ENCODE measurements around the gene UBE2Q1. TPM values are rescaled to one million over a fixed set of nuclear protein-coding genes. Genes with fewer than 3 reads are reported as not detected.
"Not testable (repeated sequence)": the region's sequence is repeated elsewhere in the genome, so short reads cannot be mapped to it uniquely, and the experiment has no call there.

Gene UBE2Q1
- total and polyA plus RNA-seq, 4 donors = 8.2 to 22.0 (median 14.2) TPM

DNA sequence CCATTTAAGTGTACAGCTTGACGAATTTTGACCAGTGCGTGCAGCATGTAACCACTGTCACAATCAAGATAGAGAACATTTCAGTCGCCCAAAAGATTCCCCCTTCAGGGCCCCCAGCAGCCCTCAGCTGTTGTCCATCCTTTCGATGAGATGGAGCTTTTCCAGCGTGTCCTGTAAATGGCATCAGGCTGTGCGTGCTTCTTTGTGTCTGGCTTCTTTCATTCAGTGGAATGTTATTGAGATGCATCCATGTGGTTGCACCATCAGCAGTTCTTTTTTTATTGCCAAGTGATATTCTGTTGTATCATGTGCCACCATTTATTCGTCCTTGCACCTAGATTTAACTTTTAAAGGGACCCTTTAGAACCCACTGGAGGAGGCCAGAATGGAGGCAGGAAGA lies 21.9 kb downstream of the UBE2Q1 start (continued):
- TF ChIP-seq, protein P1, sequence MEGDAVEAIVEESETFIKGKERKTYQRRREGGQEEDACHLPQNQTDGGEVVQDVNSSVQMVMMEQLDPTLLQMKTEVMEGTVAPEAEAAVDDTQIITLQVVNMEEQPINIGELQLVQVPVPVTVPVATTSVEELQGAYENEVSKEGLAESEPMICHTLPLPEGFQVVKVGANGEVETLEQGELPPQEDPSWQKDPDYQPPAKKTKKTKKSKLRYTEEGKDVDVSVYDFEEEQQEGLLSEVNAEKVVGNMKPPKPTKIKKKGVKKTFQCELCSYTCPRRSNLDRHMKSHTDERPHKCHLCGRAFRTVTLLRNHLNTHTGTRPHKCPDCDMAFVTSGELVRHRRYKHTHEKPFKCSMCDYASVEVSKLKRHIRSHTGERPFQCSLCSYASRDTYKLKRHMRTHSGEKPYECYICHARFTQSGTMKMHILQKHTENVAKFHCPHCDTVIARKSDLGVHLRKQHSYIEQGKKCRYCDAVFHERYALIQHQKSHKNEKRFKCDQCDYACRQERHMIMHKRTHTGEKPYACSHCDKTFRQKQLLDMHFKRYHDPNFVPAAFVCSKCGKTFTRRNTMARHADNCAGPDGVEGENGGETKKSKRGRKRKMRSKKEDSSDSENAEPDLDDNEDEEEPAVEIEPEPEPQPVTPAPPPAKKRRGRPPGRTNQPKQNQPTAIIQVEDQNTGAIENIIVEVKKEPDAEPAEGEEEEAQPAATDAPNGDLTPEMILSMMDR (IDR thresholded peaks at IDR 0.05; ENCODE audit: low read depth, low read length, missing input control) = no peak
- TF ChIP-seq, protein P2, sequence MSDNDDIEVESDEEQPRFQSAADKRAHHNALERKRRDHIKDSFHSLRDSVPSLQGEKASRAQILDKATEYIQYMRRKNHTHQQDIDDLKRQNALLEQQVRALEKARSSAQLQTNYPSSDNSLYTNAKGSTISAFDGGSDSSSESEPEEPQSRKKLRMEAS (IDR thresholded peaks at IDR 0.05) = no peak
- TF ChIP-seq EGR1 (IDR thresholded peaks at IDR 0.05; ENCODE audit: low read depth in 2 of 2) (no peak), FOXA1 (IDR thresholded peaks at IDR 0.05) (no peak), TAF1 (conservative IDR thresholded peaks at IDR 0.05) (no peak), FOXA2 (IDR thresholded peaks at IDR 0.05) (no peak), GABPA (IDR thresholded peaks at IDR 0.05 in 1 of 2, conservative IDR thresholded peaks at IDR 0.05 in 1 of 2) (no peak), SP1 (IDR thresholded peaks at IDR 0.05) (no peak), RAD21 (IDR thresholded peaks at IDR 0.05) (no peak)

DNA sequence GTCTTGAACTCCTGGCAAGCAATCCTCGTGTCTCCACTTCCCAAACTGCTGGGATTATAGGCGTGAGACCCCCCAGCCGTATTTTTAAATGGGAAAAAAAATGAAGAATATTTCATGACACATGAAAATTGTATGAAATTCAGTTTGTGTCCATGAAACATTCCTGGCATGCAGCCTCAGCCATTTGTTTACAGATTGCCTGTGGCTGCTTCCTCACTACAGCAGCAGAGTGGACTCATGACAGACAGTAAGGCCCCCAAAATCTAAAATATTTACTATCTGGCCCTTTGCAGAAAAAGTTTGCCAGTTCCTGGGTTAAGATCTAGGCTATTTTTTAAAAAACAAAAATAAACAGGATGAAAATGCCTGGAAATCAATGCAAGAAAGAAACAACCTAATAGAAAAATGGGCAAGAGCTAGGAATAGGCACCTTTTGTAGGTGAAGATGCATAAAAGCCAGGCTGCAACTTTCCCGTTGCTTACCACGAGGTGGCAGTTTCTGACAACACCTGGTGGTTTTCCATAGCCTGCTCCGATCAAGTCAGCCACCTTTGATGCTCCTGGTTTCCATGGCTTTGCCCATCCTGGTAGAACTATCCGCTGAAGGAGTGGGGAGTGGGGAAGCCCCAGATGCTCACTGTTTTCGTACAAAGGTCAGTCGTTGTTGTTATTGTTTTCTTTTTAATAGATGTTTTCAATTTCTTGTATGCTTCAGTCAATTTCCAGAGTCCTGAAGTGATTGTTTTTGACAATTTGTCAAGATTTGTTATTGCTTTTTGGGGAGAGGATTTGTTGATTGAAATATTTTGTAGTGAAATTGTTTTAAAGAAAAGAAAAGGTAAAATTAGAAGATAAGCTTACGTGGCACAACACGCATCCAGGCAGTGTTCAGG lies 24.3 kb downstream of the UBE2Q1 start:
- H3K9ac ChIP-seq (ENCODE audit: low read depth in 1 of 2, low read length in 2 of 2) = no peak overlapping the region
- DNase-seq (ENCODE audit: low spot score) = no peak

DNA sequence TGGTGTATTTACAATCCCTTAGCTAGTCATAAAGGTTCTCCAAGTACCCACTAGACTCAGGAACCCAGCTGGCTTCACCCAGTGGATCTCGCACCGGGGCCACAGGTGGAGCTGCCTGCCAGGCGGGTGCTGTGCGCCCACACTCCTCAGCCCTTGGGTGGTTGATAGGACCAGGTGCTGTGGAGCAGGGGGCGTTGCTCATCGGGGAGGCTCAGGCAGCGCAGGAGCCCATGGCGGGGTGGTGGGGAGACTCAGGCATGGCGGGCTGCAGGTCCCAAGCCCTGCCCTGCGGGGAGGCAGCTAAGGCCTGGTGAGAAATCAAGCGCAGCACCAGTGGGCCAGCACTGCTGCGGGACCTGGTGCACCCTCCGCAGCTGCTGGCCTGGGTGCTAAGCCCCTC lies 26.5 kb downstream of the UBE2Q1 start:
- 98% methylated on average over 13 of the region's 13 CpGs for WGBS
- H3K4me3 ChIP-seq (ENCODE audit: low read depth in 1 of 3, low read length in 3 of 3); H3K9me3 ChIP-seq (ENCODE audit: control insufficient read depth in 4 of 4, low read length in 3 of 4); H3K4me1 ChIP-seq (ENCODE audit: control insufficient read depth in 4 of 4, insufficient read depth in 4 of 4, low read length in 3 of 4); H3K36me3 ChIP-seq (ENCODE audit: control insufficient read depth in 4 of 4, insufficient read depth in 3 of 4, low read depth in 1 of 4, low read length in 3 of 4); H3K9ac ChIP-seq (ENCODE audit: low read depth in 1 of 2, low read length in 2 of 2); H3K27ac ChIP-seq (ENCODE audit: low read depth in 1 of 2, low read length in 2 of 2); H3K27me3 ChIP-seq (ENCODE audit: control insufficient read depth in 4 of 4, insufficient read depth in 4 of 4, low read length in 3 of 4); DNase-seq (ENCODE audit: low spot score): not testable (repeated sequence)

More for the DNA sequence above, 24.3 kb downstream of the UBE2Q1 start:
- no peak overlapping the region for H3K4me3 ChIP-seq (ENCODE audit: low read depth in 1 of 3, low read length in 3 of 3)
- H3K36me3 ChIP-seq (ENCODE audit: control insufficient read depth in 4 of 4, insufficient read depth in 3 of 4, low read depth in 1 of 4, low read length in 3 of 4) = no peaks in the 10 kb centered on the region
- H3K9me3 ChIP-seq (ENCODE audit: control insufficient read depth in 4 of 4, low read length in 3 of 4) = no peaks in the 10 kb centered on the region
- TF ChIP-seq, protein P1 (IDR thresholded peaks at IDR 0.05; ENCODE audit: low read depth, low read length, missing input control) = peak; percentile 64
- TF ChIP-seq, protein P3, sequence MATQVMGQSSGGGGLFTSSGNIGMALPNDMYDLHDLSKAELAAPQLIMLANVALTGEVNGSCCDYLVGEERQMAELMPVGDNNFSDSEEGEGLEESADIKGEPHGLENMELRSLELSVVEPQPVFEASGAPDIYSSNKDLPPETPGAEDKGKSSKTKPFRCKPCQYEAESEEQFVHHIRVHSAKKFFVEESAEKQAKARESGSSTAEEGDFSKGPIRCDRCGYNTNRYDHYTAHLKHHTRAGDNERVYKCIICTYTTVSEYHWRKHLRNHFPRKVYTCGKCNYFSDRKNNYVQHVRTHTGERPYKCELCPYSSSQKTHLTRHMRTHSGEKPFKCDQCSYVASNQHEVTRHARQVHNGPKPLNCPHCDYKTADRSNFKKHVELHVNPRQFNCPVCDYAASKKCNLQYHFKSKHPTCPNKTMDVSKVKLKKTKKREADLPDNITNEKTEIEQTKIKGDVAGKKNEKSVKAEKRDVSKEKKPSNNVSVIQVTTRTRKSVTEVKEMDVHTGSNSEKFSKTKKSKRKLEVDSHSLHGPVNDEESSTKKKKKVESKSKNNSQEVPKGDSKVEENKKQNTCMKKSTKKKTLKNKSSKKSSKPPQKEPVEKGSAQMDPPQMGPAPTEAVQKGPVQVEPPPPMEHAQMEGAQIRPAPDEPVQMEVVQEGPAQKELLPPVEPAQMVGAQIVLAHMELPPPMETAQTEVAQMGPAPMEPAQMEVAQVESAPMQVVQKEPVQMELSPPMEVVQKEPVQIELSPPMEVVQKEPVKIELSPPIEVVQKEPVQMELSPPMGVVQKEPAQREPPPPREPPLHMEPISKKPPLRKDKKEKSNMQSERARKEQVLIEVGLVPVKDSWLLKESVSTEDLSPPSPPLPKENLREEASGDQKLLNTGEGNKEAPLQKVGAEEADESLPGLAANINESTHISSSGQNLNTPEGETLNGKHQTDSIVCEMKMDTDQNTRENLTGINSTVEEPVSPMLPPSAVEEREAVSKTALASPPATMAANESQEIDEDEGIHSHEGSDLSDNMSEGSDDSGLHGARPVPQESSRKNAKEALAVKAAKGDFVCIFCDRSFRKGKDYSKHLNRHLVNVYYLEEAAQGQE (IDR thresholded peaks at IDR 0.05) = peak; percentile 16
- no peak for TF ChIP-seq FOXA1 (IDR thresholded peaks at IDR 0.05)
- TF ChIP-seq, protein P2 (IDR thresholded peaks at IDR 0.05) = no peak
- no peak for TF ChIP-seq YY1 (IDR thresholded peaks at IDR 0.05)
- peak; percentile 88 to 91 for TF ChIP-seq RAD21 (IDR thresholded peaks at IDR 0.05)
- TF ChIP-seq RXRA (IDR thresholded peaks at IDR 0.05) = peak in 1 of 2 donors; percentile 9
- TF ChIP-seq EGR1 (IDR thresholded peaks at IDR 0.05; ENCODE audit: low read depth in 2 of 2) = no peak
- no peak for TF ChIP-seq HNF4A (conservative IDR thresholded peaks at IDR 0.05)
- H3K4me1 ChIP-seq (ENCODE audit: control insufficient read depth in 4 of 4, insufficient read depth in 4 of 4, low read length in 3 of 4) = no peaks in the 10 kb centered on the region
- no peaks in the 10 kb centered on the region for H3K27me3 ChIP-seq (ENCODE audit: control insufficient read depth in 4 of 4, insufficient read depth in 4 of 4, low read length in 3 of 4)
- no peak overlapping the region for H3K27ac ChIP-seq (ENCODE audit: low read depth in 1 of 2, low read length in 2 of 2)
- WGBS = 51% methylated on average over 11 of the region's 11 CpGs
